NCI-H82 treated with DMSO at 0.1 percent for 48 hours (cell line): ENCODE results near the gene CNTN5.

Experiments
- DNase-seq: peaks from one replicate; lab custom pipeline; 2025; ENCODE audit not compliant: unreplicated experiment; lab: John Stamatoyannopoulos, UW

CNTN5 gene

GRCh38 chr11:99592266-99592665 lies 571.5 kb downstream of the CNTN5 start:
- no peak for DNase-seq

GRCh38 chr11:99593197-99593596 lies 572.4 kb downstream of the CNTN5 start:
- no peak for DNase-seq

DNA sequence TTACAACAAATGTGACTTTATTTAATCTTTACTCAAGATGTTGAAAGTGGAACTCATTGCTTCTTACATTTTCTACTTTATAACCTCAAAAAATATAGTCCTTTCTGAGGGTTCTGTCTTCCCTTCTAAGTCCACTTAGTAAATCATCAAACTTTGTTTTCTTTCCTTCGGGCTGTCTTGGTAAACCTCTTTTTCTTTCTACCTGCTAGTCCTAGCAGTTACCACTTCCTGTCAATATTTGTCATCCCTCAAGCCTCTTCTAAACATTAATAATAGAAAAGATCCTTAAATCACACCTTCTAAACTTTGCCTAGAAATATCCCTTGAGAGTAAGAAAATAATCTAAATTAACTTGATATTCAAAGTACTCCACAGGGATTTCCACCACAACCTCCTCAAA lies 580.4 kb downstream of the CNTN5 start:
- no peak for DNase-seq

DNA sequence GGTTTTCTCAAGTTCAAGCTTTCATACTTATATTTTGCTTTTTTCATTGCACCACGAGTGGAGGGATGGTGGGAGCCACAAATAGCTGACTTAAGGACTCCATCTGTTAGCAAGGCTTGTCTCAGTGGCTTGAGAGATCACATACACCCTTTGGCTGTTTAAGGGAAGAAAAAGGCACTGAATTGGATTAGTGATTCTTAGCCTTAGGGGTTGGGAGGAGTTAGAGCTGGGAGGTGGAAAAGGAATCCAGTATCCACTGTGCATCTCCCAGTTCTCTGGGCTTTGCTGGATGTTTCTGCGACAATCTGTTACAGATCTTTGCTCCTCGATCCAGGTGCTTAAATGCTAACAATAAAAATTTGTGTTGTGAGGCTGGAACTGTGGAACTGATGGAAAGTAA lies 593.6 kb downstream of the CNTN5 start:
- peak; percentile 88 for DNase-seq

- DNase-seq, result no peak
Measured at GRCh38 chr11:99630629-99631028, 609.9 kb downstream of the CNTN5 start.

GRCh38 chr11:99631618-99632017 lies 610.9 kb downstream of the CNTN5 start:
- no peak for DNase-seq

GRCh38 chr11:99632969-99633368 lies 612.2 kb downstream of the CNTN5 start:
- DNase-seq, result no peak

- DNase-seq, result no peak
Measured at GRCh38 chr11:99634581-99634980, 613.8 kb downstream of the CNTN5 start.

- no peak for DNase-seq
Measured at GRCh38 chr11:99638073-99638553, 617.4 kb downstream of the CNTN5 start.

DNA sequence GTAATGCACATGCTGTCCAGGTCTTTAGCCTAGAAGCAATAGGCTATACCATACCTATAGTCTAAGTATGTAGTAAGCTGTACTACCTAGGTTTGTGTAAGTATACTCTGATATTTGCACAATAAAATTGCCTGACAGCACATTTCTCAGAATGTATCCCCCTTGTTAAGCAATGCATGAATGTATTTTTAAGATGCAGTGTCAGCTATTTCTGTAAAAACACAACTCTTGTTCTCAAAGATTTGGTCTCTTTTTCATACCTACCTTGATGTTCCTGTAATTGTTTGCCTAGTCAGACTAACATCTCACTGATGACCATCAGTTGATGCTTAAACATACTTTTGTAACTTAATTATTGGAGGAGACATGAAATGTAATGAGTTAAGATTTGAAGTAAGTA lies 619.9 kb downstream of the CNTN5 start:
- DNase-seq, result no peak

DNA sequence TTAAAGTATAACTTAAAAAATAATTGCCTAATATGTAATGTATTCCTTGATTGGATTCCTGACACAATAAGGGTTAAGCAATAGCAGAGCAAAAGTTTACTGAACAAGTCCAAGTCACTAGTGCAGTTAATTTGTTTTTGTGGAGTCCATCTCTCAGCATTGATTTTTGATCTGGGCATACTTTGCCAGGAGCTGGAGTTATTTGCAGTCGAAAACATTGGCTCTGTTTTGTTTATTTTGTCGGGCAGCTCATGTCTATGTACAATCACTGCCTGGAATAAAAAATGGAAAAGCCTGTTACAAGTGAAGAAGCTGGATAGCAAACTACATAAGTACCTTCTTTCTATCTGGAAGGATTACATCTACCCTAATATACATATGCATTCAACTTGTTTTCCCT lies 625.2 kb downstream of the CNTN5 start:
- no peak for DNase-seq

DNA sequence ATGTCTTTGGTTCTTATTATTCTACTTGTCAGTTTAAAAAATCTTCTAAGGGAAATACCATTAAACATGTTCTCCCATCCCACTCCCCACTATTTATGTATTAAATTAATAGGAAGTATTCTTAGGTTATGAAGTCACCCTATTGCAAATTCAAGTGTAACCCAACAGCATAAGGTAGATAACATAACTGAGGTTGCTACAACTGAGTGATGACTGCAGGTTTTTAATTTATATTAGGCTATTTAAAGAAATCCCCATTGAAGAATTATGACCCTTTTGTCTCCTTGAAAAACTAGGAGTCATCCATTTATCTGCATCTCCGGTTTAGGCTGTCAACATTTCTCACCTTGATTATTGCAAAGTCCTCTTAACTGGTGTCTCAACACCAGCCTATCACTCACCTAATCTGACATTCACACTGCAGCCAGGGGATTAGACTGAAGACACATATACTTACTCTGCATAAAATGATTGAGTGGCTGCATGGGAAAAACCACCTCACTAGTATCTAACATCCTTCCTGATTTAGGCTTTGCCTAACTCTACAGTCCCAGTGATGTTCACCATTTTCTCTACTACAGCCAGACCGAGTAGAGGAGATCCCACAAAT lies 649.4 kb downstream of the CNTN5 start:
- no peak for DNase-seq

DNA sequence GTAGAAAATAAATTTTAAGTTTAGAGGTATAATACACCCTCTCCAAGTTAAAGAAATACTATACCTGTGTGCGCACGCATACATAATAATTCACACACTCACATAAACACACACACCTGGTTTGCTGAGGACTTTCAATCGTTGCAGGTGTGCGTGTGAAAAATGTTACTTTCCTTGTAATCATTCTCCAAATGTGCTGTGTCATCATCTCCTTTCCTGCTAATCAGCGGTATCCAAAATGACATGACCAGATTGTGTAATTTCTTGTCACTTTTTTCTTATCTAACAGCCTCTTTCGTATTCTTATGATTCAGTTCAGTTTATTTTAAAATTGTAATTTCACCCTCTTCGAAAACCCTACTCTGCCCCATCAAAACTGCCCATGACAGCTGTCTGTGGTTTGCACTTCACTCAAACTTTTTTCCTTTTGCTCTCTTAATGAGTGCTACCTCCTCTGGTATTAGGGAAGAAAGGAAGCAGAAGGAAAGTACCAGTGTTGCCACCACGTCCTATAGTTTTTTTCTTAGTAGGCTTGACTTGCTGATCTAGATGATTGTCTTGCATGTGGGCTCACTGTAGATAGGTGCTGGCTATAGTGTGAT lies 651.2 kb downstream of the CNTN5 start:
- no peak for DNase-seq

DNA sequence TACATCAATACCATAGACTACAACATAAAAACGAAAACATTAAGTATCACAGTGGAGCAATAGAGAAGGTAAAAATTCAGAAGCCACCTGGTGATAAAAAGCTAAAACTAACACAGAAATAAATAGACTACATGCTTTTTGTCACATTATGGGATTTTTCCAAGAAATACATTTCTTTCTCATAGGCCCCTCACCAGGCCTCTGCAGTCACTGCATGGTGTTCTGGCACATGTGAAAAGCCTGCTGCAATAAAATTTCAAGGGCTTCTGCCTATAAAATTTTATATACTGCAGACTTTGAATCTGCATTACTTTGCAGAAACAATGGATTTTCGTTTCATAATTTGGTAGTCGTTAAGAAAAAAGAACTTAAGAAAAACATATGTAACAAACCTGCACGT lies 655.5 kb downstream of the CNTN5 start:
- DNase-seq, result no peak

GRCh38 chr11:99682171-99682570 lies 661.4 kb downstream of the CNTN5 start:
- no peak for DNase-seq

GRCh38 chr11:99682646-99683045 lies 661.9 kb downstream of the CNTN5 start:
- DNase-seq, result no peak

GRCh38 chr11:99683933-99684332 lies 663.2 kb downstream of the CNTN5 start:
- no peak for DNase-seq

- no peak for DNase-seq
Measured at GRCh38 chr11:99686838-99687237, 666.1 kb downstream of the CNTN5 start.

DNA sequence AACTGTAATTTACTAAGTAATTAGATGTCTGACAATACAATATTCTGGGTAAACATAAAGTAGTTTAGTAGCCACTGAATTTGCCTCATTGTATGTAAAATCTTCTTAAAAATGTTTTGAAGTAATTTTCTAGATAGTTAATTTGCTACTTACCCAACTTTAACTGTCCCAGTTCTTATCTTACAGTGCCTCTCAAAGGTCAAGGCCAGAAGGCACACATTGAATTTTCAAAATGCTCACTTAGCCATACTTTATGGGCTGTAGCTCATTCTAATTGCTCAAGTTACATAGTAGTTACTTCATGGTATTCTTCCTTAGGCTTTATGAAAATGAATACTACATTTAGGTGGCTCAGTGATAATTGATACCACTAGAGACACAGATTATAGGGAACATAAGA lies 666.6 kb downstream of the CNTN5 start:
- no peak for DNase-seq

DNA sequence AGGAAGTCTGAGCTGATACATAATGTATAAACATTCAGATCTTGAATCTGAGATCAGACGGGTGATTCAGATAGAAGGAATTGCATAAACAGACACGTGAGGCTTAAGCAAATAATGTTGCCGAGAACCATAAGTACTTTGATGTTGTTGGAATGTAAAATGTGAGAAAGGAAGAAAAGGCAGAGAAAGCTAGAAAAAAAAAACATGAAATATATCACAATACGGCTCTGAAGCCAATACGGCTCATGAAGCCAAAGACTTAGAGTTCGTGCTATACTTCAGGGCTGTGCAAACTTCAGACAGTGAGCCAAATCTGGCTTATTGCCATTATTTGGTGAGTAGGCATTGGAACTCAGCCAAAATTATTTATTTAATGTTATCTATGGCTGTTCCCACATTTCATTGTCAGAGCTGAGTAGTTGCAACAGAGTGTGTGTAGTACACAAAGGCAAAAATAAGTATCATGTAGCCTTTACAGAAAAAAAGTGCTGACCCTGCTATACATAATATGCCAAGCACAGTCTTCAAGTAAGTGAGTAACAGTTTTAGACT lies 673.3 kb downstream of the CNTN5 start:
- DNase-seq, result no peak

- DNase-seq, result no peak
Measured at GRCh38 chr11:99695106-99695505, 674.4 kb downstream of the CNTN5 start.

DNA sequence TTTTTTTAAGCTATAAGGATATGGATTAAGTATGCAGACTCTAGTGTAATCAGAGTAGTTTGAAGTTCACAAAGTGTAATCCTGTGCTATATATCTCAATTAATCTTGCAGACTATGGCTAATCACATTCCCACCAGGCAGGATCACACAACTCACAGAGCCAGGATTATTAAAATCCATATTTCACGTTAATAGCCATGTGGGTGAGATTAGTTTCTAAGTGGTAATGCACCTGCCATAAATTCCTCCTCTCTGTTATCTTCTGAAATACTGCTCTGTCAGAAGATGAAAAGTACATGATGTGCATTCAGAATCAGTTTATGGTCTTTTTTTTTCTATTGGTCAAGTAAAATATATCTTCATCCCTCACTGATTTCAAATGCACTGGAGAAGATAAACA lies 686.1 kb downstream of the CNTN5 start:
- no peak for DNase-seq
